RWPE2 (cell line): ENCODE measurements around the gene BRD4.

Experiments
- ATAC-seq: fragments of 200-7000 bp; cut with Tn5 transposase; 3 replicates; pipeline ENCODE4 v1.9.1; 2021; ENCODE audit warnings: low read depth
- DNase-seq: peaks from one replicate; pipeline ENCODE4 v3.0.0-alpha.2; 2020; ENCODE audit warnings: low spot score
- H3K27ac ChIP-seq: fragments of 450-650 bp; 2 replicates; pipeline ENCODE4 v1.5.1; 2017; ENCODE audit warnings: mild to moderate bottlenecking; ENCODE audit not compliant: poor library complexity, severe bottlenecking
- H3K27me3 ChIP-seq: fragments of 250-450 bp; sonication (Bioruptor Pico); 2 replicates; pipeline ENCODE4 v1.5.1; 2021; ENCODE audit warnings: mild to moderate bottlenecking, moderate library complexity; ENCODE audit not compliant: insufficient read depth, poor library complexity, severe bottlenecking
- H3K36me3 ChIP-seq: fragments of 250-450 bp; sonication (Bioruptor Pico); 2 replicates; pipeline ENCODE4 v1.5.1; 2020; ENCODE audit warnings: low read depth, mild to moderate bottlenecking, moderate library complexity
- H3K4me1 ChIP-seq: fragments of 250-450 bp; sonication (Bioruptor Pico); 2 replicates; pipeline ENCODE4 v1.5.1; 2021; ENCODE audit warnings: mild to moderate bottlenecking, moderate library complexity; ENCODE audit not compliant: insufficient read depth, poor library complexity, severe bottlenecking
- H3K4me3 ChIP-seq: fragments of 250-450 bp; sonication (Bioruptor Pico); 2 replicates; pipeline ENCODE4 v1.5.1; 2021; ENCODE audit warnings: mild to moderate bottlenecking, moderate library complexity; ENCODE audit not compliant: severe bottlenecking
- H3K9me3 ChIP-seq: fragments of 250-450 bp; sonication (Bioruptor Pico); 2 replicates; pipeline ENCODE4 v1.5.1; 2021; ENCODE audit warnings: mild to moderate bottlenecking, moderate library complexity; ENCODE audit not compliant: severe bottlenecking
- CTCF ChIP-seq: fragments of 450-650 bp; IDR thresholded peaks from one replicate; pipeline ENCODE4 v1.5.1; 2017; ENCODE audit warnings: mild to moderate bottlenecking, moderate library complexity; ENCODE audit not compliant: poor library complexity, severe bottlenecking

Gene BRD4

GRCh38 chr19:15283141-15283883 is 49.0 kb downstream of the BRD4 start:
- ATAC-seq (no peak), DNase-seq (no peak)
- Histone ChIP-seq H3K9me3 (no peaks in the 10 kb centered on the region), H3K4me3 (no peak overlapping the region), H3K4me1 (peaks cover 60% of the 10 kb centered on the region), H3K27me3 (no peaks in the 10 kb centered on the region), H3K36me3 (peaks cover 4% of the 10 kb centered on the region; the same call in 1 of the 2 replicates), H3K27ac (peak overlapping the region; percentile 49)
- no peak for TF ChIP-seq CTCF

- peaks cover 62% of the 10 kb centered on the region for H3K4me1 ChIP-seq
- TF ChIP-seq CTCF: no peak
- DNase-seq: no peak
- peak; percentile 63 for ATAC-seq
- H3K36me3 ChIP-seq: peaks cover 4% of the 10 kb centered on the region; the same call in 1 of the 2 replicates
- no peaks in the 10 kb centered on the region for H3K27me3 ChIP-seq
- no peak overlapping the region for H3K4me3 ChIP-seq
- H3K9me3 ChIP-seq: no peaks in the 10 kb centered on the region
- peak overlapping the region; percentile 49 for H3K27ac ChIP-seq
Measured at GRCh38 chr19:15282311-15282705, 50.0 kb downstream of the BRD4 start.

GRCh38 chr19:15280915-15281683 is 51.2 kb downstream of the BRD4 start:
- Histone ChIP-seq H3K9me3 (no peaks in the 10 kb centered on the region), H3K27me3 (no peaks in the 10 kb centered on the region), H3K4me1 (peaks cover 72% of the 10 kb centered on the region), H3K27ac (peak overlapping the region; percentile 49), H3K4me3 (no peak overlapping the region), H3K36me3 (peaks cover 4% of the 10 kb centered on the region; the same call in 1 of the 2 replicates)
- ATAC-seq (peak; percentile 75), DNase-seq (no peak)
- peak; percentile 39 for TF ChIP-seq CTCF

- Histone ChIP-seq H3K27me3 (no peaks in the 10 kb centered on the region), H3K4me1 (peaks cover 72% of the 10 kb centered on the region), H3K4me3 (no peak overlapping the region), H3K36me3 (peaks cover 11% of the 10 kb centered on the region), H3K9me3 (no peaks in the 10 kb centered on the region), H3K27ac (peak overlapping the region; percentile 49)
- ATAC-seq: peak; percentile 11; the same call in 1 of the 3 replicates
- no peak for DNase-seq
- TF ChIP-seq CTCF: no peak
Measured at GRCh38 chr19:15280048-15280725, 52.2 kb downstream of the BRD4 start.
